Hippocampal formation (tissue), 2 donors: ENCODE results near the gene NRTN.
"Not testable (repeated sequence)": the region's sequence is repeated elsewhere in the genome, so short reads cannot be mapped to it uniquely, and the experiment has no call there.

Experiments used
- DNase-seq, 2 donors: peaks; one replicate each; lab custom pipeline; 2025; lab: John Stamatoyannopoulos, UW

NRTN gene

GRCh38 chr19:5838353-5839064 lies 33.6 kb downstream of the NRTN start:
- DNase-seq: no peak

- DNase-seq: no peak
Measured at GRCh38 chr19:5839065-5840017, 34.5 kb downstream of the NRTN start, which contains the start of gene FUT6. FUT6 (minus strand) TSS chr19:5839702; CDS start chr19:5832567, 7,135 bp downstream.

DNA sequence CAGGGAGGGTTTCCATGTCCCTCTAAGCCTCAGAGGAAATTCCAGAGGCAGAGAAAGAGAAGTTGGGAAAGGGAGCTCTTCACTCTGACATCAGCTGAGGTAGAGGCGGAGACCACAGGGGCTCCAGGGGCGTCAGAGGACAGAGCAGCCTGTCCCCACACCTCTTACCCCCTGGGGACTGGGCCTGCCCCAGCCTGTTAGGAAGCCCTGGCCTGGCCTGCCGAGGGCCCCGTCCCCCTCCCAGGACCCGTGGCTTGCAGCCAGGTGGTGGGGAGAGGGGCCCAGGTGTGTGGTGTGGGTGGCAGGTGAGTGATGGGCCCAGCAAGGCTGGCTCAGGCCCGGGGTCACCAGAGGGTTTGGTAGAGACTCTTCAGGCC lies 36.9 kb downstream of the NRTN start:
- DNase-seq: not testable (repeated sequence)

DNA sequence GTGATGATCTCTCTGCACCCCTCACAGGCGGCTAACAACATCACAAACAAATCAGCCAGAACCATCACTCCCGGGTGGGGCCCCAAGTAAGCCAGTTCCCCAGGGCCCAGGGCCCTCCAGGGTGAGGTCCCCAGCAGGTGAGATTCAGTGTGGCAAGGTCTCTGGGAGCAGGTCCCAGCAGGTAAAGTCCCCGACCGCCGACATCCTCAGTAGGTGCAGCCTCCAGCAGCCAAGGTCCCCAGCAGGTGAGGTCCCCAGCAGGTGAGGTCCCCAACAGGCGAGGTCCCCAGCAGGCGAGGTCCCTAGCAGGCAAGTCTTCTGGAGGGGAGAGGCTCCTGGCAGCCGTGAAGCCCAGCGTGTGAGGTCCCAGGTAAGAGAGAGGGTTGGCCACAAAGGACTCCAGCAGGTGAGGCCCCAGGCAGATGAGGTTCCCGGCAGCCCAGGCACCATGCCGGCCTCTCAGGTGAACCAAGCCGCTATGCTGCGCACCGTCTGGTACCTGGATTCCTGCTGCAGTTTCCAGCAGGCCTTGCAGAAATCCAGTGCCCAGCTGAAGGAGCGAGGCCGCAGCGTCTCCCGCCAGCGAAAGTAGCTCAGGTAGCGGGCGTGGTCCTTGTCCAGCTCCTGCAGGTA lies 38.5 kb downstream of the NRTN start:
- DNase-seq: no peak

DNA sequence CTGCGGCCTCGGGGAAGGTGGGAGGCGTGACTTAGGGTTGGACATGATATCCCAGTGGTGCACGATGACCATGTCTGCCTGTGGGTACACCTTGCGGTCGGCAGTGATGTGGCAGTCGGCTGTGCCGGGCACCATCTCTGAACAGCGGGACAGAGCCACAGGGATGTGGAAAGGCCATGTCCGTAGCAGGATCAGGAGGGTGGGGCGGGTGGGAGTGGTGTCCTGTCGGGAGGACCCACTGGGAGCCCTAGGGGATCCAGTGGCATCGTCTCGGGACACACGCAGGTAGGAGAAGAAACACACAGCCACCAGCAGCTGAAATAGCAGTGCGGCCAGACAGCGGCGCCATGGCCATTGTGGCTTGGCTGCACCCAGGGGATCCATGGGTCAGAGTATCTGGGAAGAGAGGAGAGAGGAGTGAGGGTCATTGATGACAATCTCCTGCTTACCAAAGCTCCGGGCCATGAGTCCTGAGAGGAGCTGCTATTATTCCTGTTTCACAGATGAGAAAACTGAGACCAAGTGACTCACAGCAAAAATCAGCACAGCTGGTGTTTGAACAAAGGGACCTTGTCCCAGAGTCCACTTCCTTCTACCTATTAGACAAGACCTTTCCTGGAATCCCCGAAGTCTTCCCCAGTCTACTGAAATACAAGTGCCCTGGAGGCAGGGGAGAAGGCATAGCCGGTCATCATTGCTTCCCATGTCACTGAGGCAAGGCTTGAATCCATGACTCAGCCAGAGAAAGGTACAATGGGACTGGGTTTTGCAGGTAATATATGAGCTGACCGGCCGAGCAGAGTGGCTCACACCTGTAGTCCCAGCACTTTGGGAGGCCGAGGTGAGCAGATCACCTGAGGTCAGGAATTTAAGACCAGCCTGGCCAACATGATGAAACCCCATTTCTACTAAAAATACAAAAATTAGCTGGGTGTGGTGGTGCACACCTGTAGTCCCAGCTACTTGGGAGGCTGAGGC lies 39.9 kb downstream of the NRTN start:
- no peak for DNase-seq

DNA sequence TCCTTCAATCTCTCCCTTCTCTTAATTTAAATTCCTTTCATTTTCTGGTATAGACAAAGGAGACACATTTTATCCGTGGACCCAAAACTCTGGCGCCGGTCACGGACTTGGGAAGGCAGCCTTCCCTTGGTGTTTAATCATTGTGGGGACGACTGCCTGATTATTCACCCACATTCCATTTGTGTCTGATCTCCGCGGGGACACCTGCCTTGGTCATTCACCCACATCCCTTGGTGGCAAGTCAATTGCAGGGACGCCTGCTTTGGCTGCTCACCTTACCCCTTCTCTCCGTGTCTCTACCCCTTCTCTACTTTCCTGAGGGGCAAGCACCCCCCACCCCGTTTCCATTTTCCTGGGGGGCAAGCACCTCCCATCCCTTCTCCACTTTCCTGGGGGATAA lies 43.0 kb downstream of the NRTN start:
- DNase-seq: not testable (repeated sequence)

- not testable (repeated sequence) for DNase-seq
Measured at GRCh38 chr19:5848621-5849020, 43.8 kb downstream of the NRTN start.

DNA sequence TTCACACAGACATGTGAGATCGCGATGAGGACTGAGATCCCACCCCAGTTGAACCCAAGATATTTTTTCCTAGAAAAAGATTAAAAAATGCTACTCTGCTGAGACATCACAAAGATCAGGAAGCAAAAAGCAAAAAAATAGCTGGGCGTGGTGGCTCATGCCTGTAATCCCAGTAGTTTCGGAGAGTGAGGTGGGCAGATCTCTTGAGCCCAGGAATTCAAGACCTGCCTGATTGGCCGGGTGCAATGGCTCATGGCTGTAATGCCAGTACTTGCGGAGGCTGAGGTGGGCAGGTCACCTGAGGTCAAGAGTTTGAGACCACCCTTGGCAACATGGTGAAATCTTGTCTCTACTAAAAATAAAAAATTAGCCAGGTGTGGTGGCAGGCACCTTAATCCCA lies 45.3 kb downstream of the NRTN start:
- no peak for DNase-seq

- no peak for DNase-seq
Measured at GRCh38 chr19:5850743-5851293, 46.0 kb downstream of the NRTN start.

DNA sequence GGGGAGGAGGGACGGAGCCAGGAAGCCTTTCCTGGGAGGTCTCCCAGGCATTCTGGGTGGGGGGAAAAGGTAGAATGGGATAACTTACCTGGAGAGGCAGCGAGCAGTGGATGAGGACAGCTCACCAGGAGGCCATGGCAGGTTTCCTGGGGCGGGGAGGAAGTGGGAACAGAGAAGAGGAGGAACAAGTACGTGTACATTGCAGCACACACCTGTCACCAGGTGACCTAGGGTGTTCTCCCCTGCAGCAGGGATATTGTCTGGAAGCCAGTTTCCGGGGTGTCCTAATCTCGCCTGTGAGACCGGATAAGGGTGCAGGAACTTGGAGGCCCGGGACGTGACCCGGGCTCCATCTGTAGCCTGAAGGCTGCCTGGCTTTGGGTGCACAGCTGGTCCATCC lies 46.4 kb downstream of the NRTN start, which contains the start of gene FUT3:
Gene FUT3, minus strand, starts transcription at position 148 of the 400 bp plus-strand sequence.
- DNase-seq: no peak

DNA sequence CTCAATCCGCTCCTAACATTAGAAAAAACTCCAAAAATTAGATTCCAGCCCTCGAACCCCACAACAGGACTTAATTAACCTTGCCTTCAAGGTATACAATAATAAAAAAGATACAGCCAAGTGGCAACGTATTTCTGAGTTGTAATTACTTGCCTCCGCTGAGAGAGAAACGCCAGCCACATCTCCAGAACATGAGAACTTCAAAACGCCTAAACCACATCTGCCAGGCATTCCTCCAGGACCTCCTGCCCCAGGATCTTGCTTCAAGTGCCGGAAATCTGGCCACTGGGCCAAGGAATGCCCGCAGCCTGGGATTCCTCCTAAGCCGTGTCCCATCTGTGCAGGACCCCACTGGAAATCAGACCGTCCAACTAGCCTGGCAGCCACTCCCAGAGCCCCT lies 49.3 kb downstream of the NRTN start:
- not testable (repeated sequence) for DNase-seq

- DNase-seq: not testable (repeated sequence)
Measured at GRCh38 chr19:5855151-5855550, 50.3 kb downstream of the NRTN start.

DNA sequence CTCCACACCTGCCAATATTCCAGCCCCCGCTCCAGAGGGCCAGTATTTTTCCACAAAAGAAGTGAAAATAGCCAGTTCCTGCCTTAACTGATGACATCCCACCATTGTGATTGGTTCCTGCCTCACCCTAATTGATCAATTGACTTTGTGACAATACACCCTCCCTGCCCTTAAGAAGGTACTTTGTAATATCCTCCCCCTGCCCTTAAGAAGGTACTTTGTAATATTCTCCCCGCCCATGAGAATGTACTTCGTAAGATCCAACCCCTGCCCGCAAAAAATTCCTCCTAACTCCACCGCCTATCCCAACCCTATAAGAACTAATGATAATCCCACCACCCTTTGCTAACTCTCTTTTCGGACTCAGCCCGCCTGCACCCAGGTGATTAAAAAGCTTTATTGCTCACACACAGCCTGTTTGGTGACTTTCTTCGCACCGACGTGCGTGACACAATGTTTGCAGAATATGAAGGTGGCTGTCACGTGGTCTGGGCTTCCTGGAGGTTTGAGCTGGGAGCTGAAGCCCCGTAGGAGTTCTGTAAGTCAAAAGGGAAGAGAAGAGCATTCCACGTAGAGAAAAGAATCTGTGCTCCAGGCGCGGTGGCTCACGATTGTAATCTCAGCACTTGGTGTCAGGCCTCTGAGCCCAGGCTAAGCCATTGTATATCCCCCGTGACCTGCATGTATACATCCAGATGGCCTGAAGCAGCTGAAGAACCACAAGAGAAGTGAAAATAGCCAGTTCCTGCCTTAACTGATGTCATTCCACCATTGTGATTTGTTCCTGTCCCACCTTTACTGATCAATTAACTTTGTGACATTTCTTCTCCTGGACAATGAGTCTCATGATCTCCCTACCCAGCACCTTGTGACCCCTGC lies 52.6 kb downstream of the NRTN start:
- DNase-seq: no peak

DNA sequence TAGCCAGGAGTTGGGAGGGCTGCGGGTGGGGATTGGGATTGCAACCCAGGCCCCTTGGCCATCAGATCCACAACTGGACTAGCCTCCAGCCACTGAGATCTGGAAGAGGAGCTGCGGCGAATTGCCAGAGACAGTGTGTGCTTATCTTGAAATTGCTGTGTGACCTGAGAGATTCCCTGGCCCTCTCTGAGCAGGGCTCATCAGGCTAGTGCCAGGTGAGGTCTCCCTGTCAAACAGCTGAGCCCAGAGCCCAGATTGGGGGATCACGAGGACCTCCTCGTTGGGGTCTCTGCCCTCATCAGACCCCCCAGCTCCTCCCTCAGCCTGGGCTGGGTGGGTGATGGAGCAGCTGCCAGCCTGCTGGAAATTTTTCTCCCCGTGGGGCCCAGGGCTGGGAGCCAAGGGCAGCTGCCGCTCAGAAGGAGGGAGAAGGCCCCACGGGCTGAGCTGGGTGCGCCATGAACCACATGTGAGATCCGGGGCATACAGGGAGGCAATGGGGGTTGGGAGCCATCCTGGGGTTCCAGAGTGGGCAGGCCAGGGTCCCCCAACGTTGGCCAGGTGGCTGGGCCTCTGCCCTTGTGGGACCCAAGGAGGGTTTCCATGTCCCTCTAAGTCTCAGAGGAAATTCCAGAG lies 58.3 kb downstream of the NRTN start:
- DNase-seq: no peak

GRCh38 chr19:5864013-5864720 lies 59.3 kb downstream of the NRTN start:
- DNase-seq: no peak

DNA sequence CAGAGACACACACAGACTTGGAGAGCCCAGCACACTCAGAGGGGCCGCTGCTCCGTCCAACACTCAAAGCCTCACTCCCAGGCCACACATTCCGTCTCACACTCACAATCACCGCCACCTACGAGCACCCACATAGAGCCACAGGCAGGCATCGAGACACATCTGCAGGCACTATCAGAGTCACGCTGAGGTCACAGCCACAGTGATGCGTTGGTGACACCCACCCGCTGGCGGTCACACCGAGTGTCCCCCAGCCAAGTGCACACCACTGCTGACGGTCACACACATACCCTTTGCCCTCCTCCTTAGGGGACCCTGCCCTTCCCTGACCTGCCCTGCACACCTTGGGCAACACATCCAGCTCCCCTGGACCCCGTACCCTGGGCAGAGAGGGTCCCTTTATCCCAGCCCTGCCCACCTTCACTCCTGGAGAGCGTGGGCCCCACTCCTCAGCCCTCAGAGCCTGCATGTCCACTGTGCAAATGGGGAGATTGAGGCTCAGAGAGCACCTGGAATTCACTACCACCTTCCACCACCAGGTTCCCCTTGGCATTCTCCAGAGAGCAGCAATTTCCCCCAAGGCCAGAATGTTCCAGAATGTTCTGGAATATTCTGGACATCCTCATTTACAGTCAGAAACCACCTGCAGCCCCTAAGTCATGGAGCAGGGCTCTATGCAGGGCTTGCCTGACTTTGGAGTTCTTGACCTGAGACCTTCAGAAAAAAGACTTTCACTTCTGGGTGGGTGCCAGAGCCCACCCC lies 60.0 kb downstream of the NRTN start:
- no peak for DNase-seq

- no peak for DNase-seq
Measured at GRCh38 chr19:5865772-5866171, 60.9 kb downstream of the NRTN start.
